Hematopoietic multipotent progenitor cell treated with erythropoietin and hydrocortisone succinate and interleukin-3 and kit ligand, for 6 days (in vitro differentiated cells): ENCODE measurements around the gene RPGRIP1.
"Not testable (repeated sequence)": the region's sequence is repeated elsewhere in the genome, so short reads cannot be mapped to it uniquely, and the experiment has no call there.

Experiments
- DNase-seq: peaks from one replicate; pipeline ENCODE4 v3.0.0-alpha.2; 2015

Gene RPGRIP1

DNA sequence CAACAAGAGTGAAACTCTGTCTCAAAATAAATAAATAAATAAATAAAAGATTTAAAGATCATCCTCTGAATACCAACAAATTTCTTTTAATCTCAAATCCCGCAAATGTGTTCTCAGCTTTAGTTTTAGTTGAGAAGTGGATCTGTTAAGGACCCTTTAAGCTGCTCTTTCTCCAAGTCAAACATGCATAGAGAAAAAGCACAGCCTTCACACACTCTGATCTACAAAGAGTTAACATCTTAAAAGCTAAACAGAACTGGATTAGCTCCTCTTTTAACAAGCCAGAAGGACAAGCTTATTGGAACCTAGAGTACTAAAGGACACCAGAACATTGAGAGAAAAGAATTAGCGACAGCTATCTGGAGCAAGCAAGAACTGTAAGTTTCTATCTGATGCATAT, at the start of gene RPGRIP1:
Gene RPGRIP1 (plus strand): TSS at position 301 of the 400 bp plus-strand sequence. CDS start 7,894 bp downstream, outside the sequence.
- no peak for DNase-seq

DNA sequence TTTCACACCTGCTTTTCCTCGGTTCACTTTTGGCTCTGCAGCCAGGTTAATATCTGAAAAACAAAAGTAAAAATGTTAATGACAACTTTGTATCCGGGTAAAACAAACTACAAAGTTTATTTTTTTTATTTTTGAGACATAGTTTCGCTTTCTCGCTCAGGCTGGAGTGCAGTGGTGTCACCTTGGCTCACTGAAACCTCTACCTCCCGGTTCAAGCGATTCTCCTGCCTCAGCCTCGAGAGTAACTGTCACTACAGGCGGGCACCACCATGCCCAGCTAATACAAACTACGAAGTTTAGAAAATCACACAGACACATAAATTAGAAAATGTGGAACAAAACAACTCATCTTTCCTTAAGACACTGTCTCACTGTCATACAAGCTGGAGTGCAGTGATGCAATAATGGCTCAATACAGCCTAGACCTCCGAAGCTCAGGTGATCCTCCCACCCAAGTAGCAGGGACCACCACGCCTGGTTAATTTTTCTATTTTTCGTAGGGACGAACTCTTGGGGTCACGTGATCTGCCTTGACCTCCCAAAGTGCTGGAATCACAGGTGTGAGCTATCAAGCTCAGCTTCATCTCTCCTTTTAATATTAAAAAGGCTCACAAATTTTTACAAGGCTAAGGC, 48.7 kb upstream of the RPGRIP1 start:
- no peak for DNase-seq

DNA sequence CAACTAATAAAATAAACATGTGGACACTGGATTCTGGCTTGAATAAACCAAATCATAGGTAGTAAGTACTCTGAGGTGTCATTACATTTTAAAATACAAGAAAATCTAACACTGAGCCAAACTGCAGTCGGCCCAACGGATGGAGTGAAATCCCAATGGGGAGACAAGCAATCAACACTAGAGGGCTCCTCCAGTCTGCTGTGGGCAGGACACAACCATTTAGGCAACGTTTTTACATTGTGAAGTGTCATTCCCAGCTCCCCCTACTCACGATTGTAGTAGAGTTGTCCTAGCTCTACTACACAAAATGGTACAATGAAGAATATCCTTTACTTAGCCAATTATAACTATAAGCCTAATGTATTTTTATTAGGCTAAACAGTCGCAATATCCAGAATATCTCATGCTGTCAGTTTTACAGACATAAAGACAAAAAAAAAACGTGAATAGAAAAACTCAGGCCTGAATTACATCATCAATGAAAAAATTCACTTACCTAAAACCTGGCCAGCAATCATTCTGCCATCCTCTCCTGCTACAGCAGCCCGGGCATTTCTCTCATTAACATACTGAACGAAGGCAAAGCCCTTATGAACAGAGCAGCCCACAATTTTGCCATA, 46.3 kb upstream of the RPGRIP1 start:
- DNase-seq, result peak; percentile 51

DNA sequence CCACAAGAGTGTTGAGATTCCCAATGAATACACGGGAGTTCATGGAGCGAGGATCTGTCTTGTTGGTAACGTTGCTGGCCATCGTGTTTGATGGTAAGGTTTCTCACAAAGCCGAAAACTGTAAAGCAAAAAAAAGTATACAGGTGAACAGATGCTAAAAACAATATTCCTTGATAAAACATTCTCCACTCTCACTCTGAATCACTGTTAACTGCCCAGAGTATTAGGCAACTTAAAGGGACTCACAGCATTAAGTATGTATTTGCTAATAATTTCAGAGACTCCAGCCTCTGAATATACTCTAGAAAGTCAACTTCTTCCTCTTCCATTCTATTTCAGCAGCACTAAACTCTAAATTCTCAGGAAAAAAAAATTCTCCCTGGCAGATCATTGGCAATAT, 45.8 kb upstream of the RPGRIP1 start:
- DNase-seq, result no peak

DNA sequence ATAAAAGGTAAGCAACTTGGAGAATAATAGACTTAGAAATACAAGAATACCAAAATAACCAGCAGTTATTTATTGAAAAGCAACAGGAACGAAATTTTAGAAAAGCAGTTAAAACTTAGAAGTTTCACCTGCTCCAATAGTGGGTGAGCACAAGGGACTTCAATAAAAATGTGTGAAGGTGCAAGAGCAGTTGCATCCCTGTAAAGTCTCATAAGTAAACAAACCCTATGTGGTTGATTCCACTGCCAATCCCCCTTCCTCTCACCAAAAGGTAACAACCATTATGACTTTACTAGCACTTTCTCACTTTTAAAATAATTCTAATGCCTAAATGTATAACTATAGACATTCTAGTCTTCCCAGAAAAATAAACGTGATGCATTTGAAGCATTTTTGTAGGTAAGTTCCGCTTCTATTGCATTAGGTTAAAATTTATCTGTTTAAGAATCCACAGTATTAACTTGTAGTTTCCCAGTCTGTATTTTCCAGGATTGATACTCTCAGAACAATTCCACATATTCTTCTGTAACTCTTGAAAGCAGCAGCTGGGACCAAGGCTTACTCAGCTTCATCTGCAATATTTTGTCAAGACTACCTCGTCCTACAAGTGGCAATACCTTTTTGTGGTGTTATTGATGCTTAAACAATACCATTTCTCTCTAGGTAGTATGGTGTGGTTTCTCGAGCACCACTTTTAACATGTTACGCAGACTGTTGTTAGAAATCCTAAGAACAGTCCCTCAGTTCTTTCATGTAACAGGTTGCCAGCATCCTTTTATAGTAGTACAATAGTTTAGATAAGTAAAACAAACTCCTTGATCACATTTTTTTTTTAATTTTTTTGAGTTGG, 42.7 kb upstream of the RPGRIP1 start:
- no peak for DNase-seq

DNA sequence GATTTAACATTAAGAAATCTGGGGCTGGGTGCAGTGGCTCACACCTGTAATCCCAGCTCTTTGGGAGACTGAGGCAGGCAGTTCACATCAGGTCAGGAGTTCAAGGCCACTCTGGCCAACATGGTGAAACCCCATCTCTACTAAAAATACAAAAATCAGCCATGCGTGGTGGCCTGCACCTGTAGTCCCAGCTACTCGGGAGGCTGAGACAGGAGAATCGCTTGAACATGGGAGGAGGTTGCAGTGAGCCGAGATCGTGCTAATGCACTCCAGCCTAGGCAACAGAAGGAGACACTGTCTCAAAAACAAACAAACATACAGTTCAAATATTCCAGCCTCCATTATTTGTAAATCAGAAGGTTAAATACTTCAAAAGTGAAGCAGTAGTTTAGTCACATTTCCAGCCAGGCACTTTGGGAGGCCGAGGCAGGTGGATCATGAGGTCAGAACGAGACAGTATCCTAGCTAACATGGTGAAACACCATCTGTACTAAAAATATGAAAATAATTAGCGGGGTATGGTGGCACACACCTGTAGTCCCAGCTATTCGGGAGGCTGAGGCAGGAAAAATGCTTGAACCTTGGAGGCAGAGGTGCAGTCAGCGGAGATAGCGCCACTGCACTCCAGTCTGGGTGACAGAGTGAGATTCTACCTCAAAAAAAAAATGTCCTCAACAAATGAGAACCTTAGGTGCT, 40.9 kb upstream of the RPGRIP1 start:
- DNase-seq, result no peak

DNA sequence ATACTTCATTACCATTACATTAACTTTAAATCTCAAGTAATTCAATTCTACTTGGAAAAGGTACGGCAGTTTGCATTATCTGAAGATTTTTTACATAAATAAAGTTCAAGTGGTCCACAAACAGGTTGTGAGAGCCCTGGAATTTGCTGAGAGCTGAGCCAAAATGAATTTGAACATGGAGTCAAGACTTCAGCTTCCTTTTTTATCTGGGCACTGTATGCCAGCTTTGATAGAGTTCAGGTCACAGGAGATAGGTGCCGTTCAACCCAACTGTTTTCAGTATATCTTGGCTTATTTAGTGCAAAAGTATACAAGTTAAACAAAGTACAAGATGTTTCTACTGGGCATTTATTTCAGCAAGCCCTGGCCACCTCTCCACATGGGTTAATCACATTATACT, 39.5 kb upstream of the RPGRIP1 start:
- DNase-seq, result no peak

DNA sequence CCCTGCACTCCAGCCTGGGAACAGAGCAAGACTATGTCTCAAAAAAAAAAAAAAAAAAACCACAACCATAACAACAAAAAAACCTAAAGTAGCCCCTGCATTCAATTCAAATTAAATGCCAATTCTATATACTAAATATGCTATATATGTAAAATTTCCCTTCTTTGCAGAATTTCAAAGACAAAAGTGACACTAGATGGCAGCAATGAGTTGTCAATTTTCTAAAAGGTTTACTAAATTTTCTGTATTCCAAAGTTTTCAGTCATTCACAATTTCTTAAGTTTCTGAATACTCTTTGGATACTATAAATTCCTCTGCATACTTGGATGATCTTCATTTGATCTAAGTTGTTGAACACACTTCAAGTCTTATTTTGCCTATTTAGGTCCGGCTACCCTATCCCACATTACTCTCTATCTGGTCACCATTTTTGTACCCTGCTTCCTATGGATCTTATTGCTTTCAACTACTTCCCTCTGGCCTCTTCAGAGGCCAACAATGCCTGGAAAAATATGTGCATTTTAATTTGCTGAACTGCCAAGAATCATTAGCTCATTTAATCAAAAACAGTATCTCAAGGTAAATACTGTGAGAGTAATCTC, 38.6 kb upstream of the RPGRIP1 start:
- peak; percentile 70 for DNase-seq

DNA sequence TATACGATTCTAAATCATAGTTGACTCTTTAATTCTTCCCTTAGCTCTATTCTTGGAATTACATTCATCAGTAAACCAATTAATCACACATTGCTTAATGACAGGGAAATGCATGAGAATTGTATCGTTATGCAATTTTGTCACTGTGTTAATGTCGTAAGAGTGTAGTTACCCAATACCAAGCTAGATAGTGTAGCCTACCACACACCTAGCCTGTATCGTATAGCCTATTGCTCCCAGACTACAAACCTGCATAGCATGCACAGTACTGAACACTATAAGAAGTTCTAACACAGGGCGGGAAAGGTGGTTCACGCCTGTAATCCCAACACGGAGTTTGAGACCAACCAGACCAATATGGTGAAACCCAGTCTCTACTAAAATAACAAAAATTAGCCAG, 35.3 kb upstream of the RPGRIP1 start:
- peak; percentile 70 for DNase-seq

DNA sequence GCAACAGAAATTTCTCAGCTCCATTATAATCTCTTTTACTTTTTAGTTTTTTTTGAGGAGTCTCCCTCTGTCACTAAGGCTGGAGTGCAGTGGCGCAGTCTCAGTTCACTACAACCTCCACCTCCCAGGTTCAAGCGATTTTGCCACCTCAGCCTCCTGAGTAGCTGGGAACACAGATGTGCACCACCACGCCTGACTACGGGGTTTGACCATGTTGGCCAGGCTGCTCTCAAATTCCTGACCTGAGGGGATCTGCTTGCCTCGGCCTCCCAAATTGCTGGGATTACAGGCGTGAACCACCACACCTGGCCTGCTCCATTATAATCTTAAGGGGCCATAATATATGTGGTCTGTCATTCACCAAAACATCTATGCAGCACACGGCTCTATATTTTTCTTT, 34.1 kb upstream of the RPGRIP1 start:
- no peak for DNase-seq

DNA sequence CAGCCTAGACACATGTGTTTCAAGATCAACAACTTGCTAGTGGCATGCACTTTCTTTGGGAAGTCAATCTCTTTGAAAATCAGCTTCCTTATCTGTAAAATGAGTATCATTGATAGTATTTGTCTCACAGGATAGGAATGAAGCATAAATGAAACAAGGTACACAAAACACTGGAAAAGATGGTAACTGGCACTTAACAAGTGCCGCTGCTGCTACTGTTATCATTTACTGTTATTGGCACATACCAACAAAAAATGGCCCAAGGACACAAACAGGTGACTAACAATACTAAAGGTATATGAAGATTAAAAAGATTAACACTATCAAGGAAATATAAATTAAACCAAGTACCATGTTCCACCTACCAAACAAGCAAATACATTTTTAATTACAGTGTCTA, 31.5 kb upstream of the RPGRIP1 start:
- no peak for DNase-seq

DNA sequence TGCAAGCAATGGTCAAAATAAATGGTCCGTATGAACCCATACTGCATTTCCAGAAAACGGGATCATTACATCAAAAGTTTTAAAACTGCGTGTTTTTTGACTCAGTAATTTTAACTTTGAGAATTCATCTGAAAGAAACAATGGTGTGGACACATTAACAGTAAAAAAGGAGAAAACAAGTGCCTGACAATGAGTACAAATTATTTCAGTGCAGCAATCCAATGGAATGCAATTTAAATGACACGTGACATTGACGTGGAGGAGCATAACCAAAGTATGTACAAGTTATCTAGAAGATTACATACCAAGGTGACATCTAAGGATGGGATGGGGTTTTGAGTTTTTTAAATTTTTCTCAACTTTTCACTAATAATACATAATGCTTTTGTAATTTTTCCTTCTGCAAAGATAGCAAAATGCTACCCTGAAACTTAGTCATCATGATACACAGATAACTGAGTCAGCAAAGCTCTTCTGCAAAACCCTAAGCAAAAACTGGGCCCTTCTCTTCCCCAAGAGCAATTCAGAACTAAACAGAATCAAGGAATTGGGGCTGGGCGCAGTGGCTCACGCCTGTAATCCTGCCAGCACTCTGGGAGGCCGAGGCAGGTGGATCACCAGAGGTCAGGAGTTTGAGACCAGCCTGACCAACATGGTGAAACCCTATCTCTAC, 31.0 kb upstream of the RPGRIP1 start:
- DNase-seq, result no peak

DNA sequence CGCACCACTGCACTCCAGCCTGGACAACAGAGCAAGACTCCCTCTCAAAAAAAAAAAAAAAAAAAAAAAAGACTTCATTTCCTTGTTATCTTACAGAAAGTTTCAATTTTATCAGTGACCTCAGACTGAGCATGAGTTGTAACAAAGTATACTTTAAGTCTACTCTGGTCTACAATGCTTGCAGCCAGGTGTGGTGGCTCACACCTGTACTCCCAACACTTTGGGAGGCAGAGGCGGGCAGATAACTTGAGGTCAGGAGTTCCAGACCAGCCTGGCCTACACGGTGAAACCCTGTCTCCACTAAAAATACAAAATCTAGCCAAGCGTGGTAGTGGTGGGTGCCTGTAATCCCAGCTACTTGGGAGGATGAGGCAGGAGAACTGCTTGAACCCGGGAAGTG, 28.7 kb upstream of the RPGRIP1 start:
- DNase-seq, result no peak

DNA sequence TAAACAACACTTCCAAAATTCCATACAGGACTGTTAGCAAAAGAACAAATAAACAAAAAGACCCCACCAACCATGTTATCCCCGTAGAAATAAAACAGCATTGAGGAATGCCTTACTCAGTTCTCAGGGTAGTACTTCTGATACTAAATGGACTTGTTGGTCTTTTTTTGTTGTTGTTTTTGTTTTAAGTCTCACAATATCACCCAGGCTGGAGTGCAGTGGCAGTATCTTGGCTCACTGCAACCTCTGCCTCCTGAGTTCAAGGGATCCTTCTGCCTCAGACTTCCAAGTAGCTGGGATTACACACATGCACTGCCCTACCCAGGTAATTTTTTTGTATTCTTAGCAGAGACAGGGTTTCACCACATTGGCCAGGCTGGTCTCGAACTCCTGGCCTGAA, 27.7 kb upstream of the RPGRIP1 start:
- no peak for DNase-seq

DNA sequence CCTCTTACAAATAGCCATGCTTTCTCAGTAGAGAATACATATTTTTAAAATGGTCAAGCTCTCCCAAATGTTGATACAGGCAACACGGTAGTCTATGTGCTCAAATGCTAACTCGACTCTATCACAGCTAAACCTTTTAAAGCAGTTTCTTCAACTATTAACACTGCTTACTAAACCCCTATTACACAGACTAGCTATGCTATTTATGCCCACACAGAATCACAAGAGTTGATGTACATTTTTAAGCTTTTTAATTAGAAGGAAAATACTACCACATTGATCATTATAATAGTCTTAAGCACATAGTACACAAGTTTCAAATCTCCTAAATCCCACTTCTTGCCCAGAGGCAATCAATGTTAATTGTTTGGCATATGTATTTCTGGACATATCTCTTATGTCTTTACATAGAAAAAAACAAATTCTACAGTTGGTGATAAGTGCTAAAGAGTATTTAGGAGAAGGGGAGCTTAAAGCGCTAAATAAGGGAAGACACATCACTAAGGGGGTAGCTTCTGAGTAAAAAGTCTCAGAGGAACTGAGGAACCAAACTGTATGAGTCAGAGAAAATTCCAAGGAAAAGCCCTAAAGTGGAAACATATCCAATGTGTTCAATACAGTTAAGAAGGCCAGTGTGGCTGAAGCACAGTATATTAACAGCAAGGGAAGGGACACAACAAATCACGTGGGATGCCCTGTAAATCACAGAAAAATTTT, 24.3 kb upstream of the RPGRIP1 start:
- no peak for DNase-seq

DNA sequence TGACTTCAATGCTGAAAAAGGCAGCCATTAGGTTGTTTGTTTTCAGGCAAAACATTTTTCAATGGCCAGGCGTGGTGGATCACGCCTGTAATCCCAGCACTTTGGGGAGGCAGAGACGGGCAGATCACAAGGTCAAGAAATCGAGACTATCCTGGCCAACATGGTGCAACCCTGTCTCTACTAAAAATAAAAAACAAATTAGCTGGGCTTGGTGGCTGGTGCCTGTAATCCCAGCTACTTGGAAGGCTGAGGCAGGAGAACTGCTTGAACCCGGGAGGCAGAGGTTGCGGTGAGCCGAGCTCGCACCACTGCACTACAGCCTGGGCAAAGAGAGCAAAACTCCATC, 23.8 kb upstream of the RPGRIP1 start:
- not testable (repeated sequence) for DNase-seq

DNA sequence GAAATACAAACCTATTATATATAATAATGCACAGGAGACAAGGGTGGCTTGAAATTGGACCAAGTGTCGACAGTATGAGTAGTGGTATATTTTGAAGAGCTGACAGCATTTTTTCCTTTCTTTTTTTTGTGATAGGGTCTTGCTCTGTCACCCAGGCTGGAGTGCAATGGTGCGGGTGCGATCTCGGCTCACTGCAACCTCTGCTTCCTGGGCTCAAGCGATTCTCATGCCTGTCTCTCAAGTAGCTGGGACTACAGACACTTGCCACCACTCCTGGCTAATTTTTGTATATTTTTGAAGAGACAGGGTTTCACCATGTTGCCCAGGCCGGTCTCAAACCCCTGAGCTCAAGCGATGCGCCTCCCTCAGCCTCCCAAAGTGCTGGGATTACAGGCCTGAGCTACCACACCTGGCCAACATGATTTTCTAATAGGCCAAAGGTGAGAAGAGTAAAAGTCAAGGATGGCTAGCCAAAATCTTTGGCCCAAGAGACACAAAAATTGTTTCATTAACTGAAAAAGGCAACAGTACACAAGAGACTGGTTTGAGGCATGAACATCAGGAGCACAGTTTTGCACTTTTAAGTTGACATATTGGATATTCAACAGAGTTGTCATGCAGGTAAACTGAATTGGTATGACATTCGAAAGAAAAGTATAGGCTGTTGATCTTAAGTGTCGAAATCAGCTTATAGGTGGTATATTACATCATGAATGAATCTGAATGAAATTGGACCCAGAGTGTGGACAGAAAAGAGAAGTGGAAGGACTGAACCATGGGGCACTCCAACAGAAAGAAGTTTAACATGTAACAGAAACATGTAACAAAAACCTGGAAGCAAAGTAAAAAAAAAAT, 23.1 kb upstream of the RPGRIP1 start:
- no peak for DNase-seq

DNA sequence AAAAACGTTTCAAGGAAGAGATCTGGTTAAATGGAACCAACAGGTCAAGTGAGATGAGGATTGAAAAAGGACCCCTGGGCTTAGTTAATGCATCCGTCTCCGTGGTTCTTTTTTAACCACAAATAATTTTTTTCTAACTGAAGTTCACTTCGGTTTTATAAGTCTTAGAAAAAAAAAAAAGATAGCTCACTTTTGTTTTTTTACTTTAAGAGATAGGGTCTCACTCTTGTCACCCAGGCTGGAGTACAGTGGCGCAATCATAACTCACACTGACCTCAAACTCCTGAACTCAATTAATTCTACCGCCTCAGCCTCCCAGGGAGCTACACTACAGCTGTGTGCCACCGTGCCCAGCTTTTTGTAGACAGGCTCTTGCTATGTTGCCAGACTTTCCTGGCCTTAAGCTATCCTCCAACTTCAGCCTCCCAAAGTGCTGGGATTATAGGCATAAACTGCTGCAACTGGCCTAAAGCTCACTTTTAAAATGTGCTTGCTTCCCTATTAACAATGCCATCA, 22.4 kb upstream of the RPGRIP1 start:
- DNase-seq, result peak; percentile 51

DNA sequence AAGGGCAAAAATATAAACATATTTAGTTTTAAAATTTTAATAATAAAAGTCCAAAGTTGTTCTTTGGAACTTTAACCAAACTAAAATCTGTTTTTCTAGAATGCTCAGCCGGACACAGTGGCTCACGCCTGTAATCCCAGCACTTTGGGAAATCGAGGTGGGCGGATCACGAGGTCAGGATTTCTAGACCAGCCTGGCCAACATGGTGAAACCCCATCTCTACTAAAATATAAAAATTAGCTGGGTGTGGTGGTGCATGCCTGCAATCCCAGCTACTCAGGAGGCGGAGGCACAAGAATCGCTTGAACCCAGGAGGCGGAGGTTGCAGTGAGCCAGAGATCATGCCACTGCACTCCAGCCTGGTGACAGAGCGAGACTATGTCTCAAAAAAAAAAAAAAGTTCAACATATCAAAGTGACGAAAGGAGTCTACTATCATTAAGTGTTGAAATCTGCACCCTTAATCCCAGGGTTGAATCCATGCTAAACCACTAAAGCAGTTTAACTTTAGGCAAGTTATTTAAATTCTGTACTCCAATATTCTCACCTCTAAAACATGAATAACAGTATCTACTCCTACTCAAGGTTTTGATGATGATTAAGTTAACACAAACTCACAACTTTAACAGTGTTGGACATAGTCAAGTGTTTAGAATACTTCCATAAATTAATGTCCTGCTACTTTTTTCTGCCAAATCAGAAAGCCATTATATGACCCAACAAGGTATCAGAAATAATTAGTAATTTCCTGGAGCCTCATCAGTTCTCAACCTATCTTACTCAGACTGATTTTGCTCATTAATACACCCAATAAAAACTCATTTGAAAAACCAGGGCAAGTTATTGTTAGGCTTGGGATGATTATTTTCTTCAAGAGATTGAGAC, 21.6 kb upstream of the RPGRIP1 start:
- DNase-seq, result no peak
